HEK293 (cell line): ENCODE results near the gene ZNF556.

Experiments
- CTCF ChIA-PET: fragments of 350-600 bp; formaldehyde crosslinking; extraction: SDS; loops from one replicate; lab custom pipeline; 2021; ENCODE audit warnings: antibody characterized with exemption; lab: Yijun Ruan, JAX
- POLR2A ChIA-PET: fragments of 300-600 bp; formaldehyde crosslinking; extraction: SDS; loops from one replicate; lab custom pipeline; 2020; ENCODE audit warnings: antibody characterized with exemption, inconsistent platforms; lab: Yijun Ruan, JAX
- H3K27ac ChIP-seq: fragments of 200-500 bp; sonication (Bioruptor generic); 2 replicates; pipeline ENCODE4 v1.5.1; 2014; ENCODE audit warnings: low read depth, low read length, control low read depth, inconsistent platforms; ENCODE audit errors: extremely low read depth
- H3K36me3 ChIP-seq, 2 experiments: fragments of 200-500 bp in 1 of 2; sonication (Bioruptor generic) in 1 of 2; 1 replicate in 1 of 2; 2 replicates in 1 of 2; pipeline ENCODE4 v1.5.1; 2014 to 2017; ENCODE audit warnings: inconsistent platforms in 2 of 2, low read length in 2 of 2; ENCODE audit not compliant: control insufficient read depth in 2 of 2, insufficient read depth in 1 of 2
- H3K4me1 ChIP-seq: fragments of 200-500 bp; sonication (Bioruptor generic); 2 replicates; pipeline ENCODE4 v1.5.1; 2014; ENCODE audit warnings: mild to moderate bottlenecking, low read length, inconsistent platforms; ENCODE audit not compliant: control insufficient read depth, insufficient read depth
- H3K4me3 ChIP-seq: 2 replicates; pipeline ENCODE4 v1.5.1; 2011; ENCODE audit warnings: low read depth, mild to moderate bottlenecking, control low read depth, low read length, moderate library complexity
- H3K9me3 ChIP-seq: fragments of 200-500 bp; sonication (Bioruptor generic); 2 replicates; pipeline ENCODE4 v1.5.1; 2014; ENCODE audit warnings: low read depth, low read length, inconsistent platforms; ENCODE audit not compliant: control insufficient read depth, insufficient read depth
- ATF2 ChIP-seq: fragments of 450-650 bp; formaldehyde crosslinking; IDR thresholded peaks from 2 replicates; pipeline ENCODE4 v1.5.1; 2016; ENCODE audit warnings: missing biosample characterization, missing genetic modification characterization, low read depth
- GLI2 ChIP-seq: fragments of 450-650 bp; formaldehyde crosslinking; IDR thresholded peaks from 2 replicates; pipeline ENCODE4; 2017; ENCODE audit warnings: missing biosample characterization, missing genetic modification characterization, low read depth, borderline replicate concordance
- GLIS2 ChIP-seq: fragments of 450-650 bp; formaldehyde crosslinking; IDR thresholded peaks from 2 replicates; pipeline ENCODE4 v1.5.1; 2016; ENCODE audit warnings: missing biosample characterization, missing genetic modification characterization
- HOXA7 ChIP-seq: sonication (generic); formaldehyde crosslinking; IDR thresholded peaks from 2 replicates; pipeline ENCODE4 v1.8.1; 2022; ENCODE audit warnings: missing genetic modification reagents, borderline replicate concordance
- TCF7L2 ChIP-seq: IDR thresholded peaks from 2 replicates; pipeline ENCODE4 v1.6.1; 2011; ENCODE audit warnings: low read depth, mild to moderate bottlenecking, inconsistent platforms, low read length, moderate library complexity, borderline replicate concordance
- ZFP37 ChIP-seq: fragments of 450-650 bp; formaldehyde crosslinking; IDR thresholded peaks from 2 replicates; pipeline ENCODE4 v1.5.1; 2016; ENCODE audit warnings: missing biosample characterization, missing genetic modification characterization
- ZFP69B ChIP-seq: fragments of 450-650 bp; formaldehyde crosslinking; IDR thresholded peaks from 2 replicates; pipeline ENCODE4 v1.5.1; 2016; ENCODE audit warnings: missing biosample characterization, missing genetic modification characterization
- ZNF157 ChIP-seq: fragments of 450-650 bp; formaldehyde crosslinking; IDR thresholded peaks from 2 replicates; pipeline ENCODE4 v1.5.1; 2016; ENCODE audit warnings: missing biosample characterization, missing genetic modification characterization
- ZNF548 ChIP-seq: fragments of 450-650 bp; formaldehyde crosslinking; IDR thresholded peaks from 2 replicates; pipeline ENCODE4 v1.5.1; 2016; ENCODE audit warnings: missing biosample characterization, missing genetic modification characterization
- ZNF549 ChIP-seq: fragments of 450-650 bp; IDR thresholded peaks from 2 replicates; pipeline ENCODE4 v1.5.1; 2018; ENCODE audit warnings: missing biosample characterization, missing genetic modification characterization, mild to moderate bottlenecking, inconsistent platforms, moderate library complexity
- ZNF768 ChIP-seq: fragments of 450-650 bp; formaldehyde crosslinking; IDR thresholded peaks from 2 replicates; pipeline ENCODE4 v1.5.1; 2018; ENCODE audit warnings: missing biosample characterization, mild to moderate bottlenecking, missing genetic modification characterization
- TF ChIP-seq, protein P1 (sequence below): fragments of 450-650 bp; formaldehyde crosslinking; IDR thresholded peaks from 2 replicates; pipeline ENCODE4; 2016; ENCODE audit warnings: missing biosample characterization, missing genetic modification characterization
- TF ChIP-seq, protein P2 (sequence below): fragments of 450-650 bp; formaldehyde crosslinking; IDR thresholded peaks from 2 replicates; pipeline ENCODE4 v1.5.1; 2016; ENCODE audit warnings: missing biosample characterization, missing genetic modification characterization

Gene ZNF556

GRCh38 chr19:2846180-2846894, 20.8 kb upstream of the ZNF556 start:
- H3K36me3 ChIP-seq, result peaks cover 0 to 38% of the 10 kb centered on the region in 2 experiments; a peak in 2 of 3 replicates
- CTCF ChIA-PET, result no interaction called here
- H3K9me3 ChIP-seq, result no peaks in the 10 kb centered on the region
- H3K27ac ChIP-seq, result no peak overlapping the region
- H3K4me3 ChIP-seq, result no peak overlapping the region
- no peaks in the 10 kb centered on the region for H3K4me1 ChIP-seq
- TF ChIP-seq ZNF548 (no peak), HOXA7 (CRISPR knock-in tag) (no peak)
- POLR2A ChIA-PET, result no interaction called here

DNA sequence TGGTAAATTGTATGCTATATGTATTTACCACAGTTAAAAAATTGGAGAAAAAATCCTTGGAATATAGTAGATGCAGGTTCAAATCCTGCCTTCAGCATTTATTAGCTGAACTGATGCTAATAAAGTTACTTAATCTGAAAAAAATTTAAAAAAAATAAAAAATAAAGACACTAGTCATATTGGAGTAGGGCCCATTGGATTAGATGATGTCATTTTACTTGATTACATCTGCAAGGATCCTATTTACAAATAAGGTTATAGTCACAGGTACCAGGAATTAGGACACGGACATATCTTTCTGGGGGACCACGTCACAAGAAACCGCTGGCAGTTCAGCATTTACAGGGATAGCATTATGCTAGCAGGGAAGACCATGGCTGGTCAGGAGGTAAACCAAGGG, 19.6 kb upstream of the ZNF556 start:
- peak; percentile 67 for TF ChIP-seq ATF2
- TF ChIP-seq, protein P1, sequence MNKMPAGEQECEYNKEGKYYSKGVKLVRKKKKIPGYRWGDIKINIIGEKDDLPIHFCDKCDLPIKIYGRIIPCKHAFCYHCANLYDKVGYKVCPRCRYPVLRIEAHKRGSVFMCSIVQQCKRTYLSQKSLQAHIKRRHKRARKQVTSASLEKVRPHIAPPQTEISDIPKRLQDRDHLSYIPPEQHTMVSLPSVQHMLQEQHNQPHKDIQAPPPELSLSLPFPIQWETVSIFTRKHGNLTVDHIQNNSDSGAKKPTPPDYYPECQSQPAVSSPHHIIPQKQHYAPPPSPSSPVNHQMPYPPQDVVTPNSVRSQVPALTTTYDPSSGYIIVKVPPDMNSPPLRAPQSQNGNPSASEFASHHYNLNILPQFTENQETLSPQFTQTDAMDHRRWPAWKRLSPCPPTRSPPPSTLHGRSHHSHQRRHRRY (tag by site-specific recombination), result no peak
- Histone ChIP-seq H3K4me3 (no peak overlapping the region), H3K27ac (no peak overlapping the region), H3K36me3 (peaks cover 5 to 50% of the 10 kb centered on the region in 2 experiments; a peak in 2 of 3 replicates), H3K4me1 (no peaks in the 10 kb centered on the region), H3K9me3 (no peaks in the 10 kb centered on the region)
- CTCF ChIA-PET, result interaction anchor here (0.9 kb wide), 1 partner anchor 20 kb away, joined by 3 read pairs; no protein-coding TSS in a partner anchor
- POLR2A ChIA-PET, result no interaction called here

GRCh38 chr19:2848616-2849015, 18.5 kb upstream of the ZNF556 start:
- Histone ChIP-seq H3K4me1 (no peaks in the 10 kb centered on the region), H3K36me3 (peaks cover 5 to 61% of the 10 kb centered on the region in 2 experiments; a peak in 2 of 3 replicates), H3K4me3 (no peak overlapping the region), H3K9me3 (no peaks in the 10 kb centered on the region), H3K27ac (no peak overlapping the region)
- CTCF ChIA-PET, result interaction anchor here (0.9 kb wide), 1 partner anchor 21 kb away, joined by 3 read pairs; no protein-coding TSS in a partner anchor
- TF ChIP-seq ZNF768 (tag by site-specific recombination), result no peak
- TF ChIP-seq GLI2, result no peak
- no peak for TF ChIP-seq ZFP37 (tag by site-specific recombination)
- TF ChIP-seq ZNF549 (tag by site-specific recombination), result no peak
- TF ChIP-seq, protein P2, sequence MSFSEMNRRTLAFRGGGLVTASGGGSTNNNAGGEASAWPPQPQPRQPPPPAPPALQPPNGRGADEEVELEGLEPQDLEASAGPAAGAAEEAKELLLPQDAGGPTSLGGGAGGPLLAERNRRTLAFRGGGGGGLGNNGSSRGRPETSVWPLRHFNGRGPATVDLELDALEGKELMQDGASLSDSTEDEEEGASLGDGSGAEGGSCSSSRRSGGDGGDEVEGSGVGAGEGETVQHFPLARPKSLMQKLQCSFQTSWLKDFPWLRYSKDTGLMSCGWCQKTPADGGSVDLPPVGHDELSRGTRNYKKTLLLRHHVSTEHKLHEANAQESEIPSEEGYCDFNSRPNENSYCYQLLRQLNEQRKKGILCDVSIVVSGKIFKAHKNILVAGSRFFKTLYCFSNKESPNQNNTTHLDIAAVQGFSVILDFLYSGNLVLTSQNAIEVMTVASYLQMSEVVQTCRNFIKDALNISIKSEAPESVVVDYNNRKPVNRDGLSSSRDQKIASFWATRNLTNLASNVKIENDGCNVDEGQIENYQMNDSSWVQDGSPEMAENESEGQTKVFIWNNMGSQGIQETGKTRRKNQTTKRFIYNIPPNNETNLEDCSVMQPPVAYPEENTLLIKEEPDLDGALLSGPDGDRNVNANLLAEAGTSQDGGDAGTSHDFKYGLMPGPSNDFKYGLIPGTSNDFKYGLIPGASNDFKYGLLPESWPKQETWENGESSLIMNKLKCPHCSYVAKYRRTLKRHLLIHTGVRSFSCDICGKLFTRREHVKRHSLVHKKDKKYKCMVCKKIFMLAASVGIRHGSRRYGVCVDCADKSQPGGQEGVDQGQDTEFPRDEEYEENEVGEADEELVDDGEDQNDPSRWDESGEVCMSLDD (tag by site-specific recombination), result no peak
- no peak for TF ChIP-seq TCF7L2
- TF ChIP-seq ZNF157 (tag by site-specific recombination), result no peak
- TF ChIP-seq GLIS2 (tag by site-specific recombination), result no peak
- no peak for TF ChIP-seq ZFP69B (tag by site-specific recombination)
- POLR2A ChIA-PET, result no interaction called here
